Left ventricle myocardium superior (tissue), 1 donor: Measurements from ENCODE around the gene LRIG2. TPM values are rescaled to one million over a fixed set of nuclear protein-coding genes. Genes with fewer than 3 reads are reported as not detected.
A peak's percentile ranks its signal among the peaks of the same experiment; 100 is the strongest.
"Not testable (repeated sequence)": the region's sequence is repeated elsewhere in the genome, so short reads cannot be mapped to it uniquely, and the experiment has no call there.

Source experiments
- ATAC-seq: fragments of 200-7000 bp; cut with Tn5 transposase; one replicate; pipeline ENCODE4 v1.9.1; 2020; ENCODE audit warnings: mild to moderate bottlenecking, moderate library complexity
- DNase-seq: peaks from one replicate; pipeline ENCODE4 v3.0.0-alpha.2; 2020
- intact Hi-C: fragments of 100-400 bp; cut with micrococcal nuclease; formaldehyde crosslinking; loops from one replicate; pipeline ENCODE4 v1.11.0; 2022
- long read RNA-seq: library from polyadenylated mRNA; unstranded; transcript quantifications from one replicate; pipeline ENCODE4 v2.0.0, GENCODE V29; 2021
- total RNA-seq: library from RNA; stranded (reverse); fragmentation: NEBNext Ultra II Directional; extraction: Animal tissue kit (Norgen Biotek cat#: 25700); gene quantifications from one replicate; pipeline ENCODE4 v1.2.1, GENCODE V29; 2021
- donor health status: DM: no; HTN: yes; CAD: no; lungs with severe emphysema.

The LRIG2 gene
- 7.7 TPM for total RNA-seq
- long read RNA-seq, full-length matches to known transcripts = 10 of 20 reads
- long read RNA-seq, partial matches to known transcripts = 3 of 20 reads
- long read RNA-seq, other reads (novel, unspliced or antisense) = 7 of 20 reads

GRCh38 chr1:113072757-113073478, at the start of gene LRIG2:
Gene LRIG2 (plus strand): TSS chr1:113073198. CDS start chr1:113073407, 209 bp downstream.
- intact Hi-C loops = no loop called here
- DNase-seq (peak; percentile 99), ATAC-seq (peak; percentile 99)

GRCh38 chr1:113023316-113023715, 49.7 kb upstream of the LRIG2 start:
- DNase-seq, intact Hi-C loops, ATAC-seq: not testable (repeated sequence)

- ATAC-seq = peak; percentile 55
- DNase-seq = no peak
- intact Hi-C loops = no loop called here
Observed at GRCh38 chr1:113027007-113027406, 46.0 kb upstream of the LRIG2 start.

GRCh38 chr1:113027449-113027848, 45.5 kb upstream of the LRIG2 start:
- ATAC-seq = no peak
- intact Hi-C loops = no loop called here

GRCh38 chr1:113029822-113030221, 43.2 kb upstream of the LRIG2 start:
- ATAC-seq (peak; percentile 77), DNase-seq (no peak)
- intact Hi-C loops = no loop called here

More at GRCh38 chr1:113027449-113027848, 45.5 kb upstream of the LRIG2 start:
- no peak for DNase-seq

GRCh38 chr1:113031171-113031933, 41.6 kb upstream of the LRIG2 start:
- DNase-seq (no peak), ATAC-seq (no peak)
- intact Hi-C loops = no loop called here

GRCh38 chr1:113035086-113035485, 37.9 kb upstream of the LRIG2 start:
- DNase-seq (no peak), ATAC-seq (no peak)
- intact Hi-C loops = no loop called here

- no peak for ATAC-seq
- no peak for DNase-seq
- intact Hi-C loops = no loop called here
Observed at GRCh38 chr1:113036639-113037321, 36.2 kb upstream of the LRIG2 start.

GRCh38 chr1:113040041-113040440, 33.0 kb upstream of the LRIG2 start:
- no peak for ATAC-seq
- no peak for DNase-seq
- intact Hi-C loops = loop anchor here (5.0 kb wide), 1 partner anchor 158 kb away; no protein-coding TSS in a partner anchor

- intact Hi-C loops = loop anchor here (5.0 kb wide), 1 partner anchor 159 kb away; no protein-coding TSS in a partner anchor
- no peak for DNase-seq
- ATAC-seq = no peak
Observed at GRCh38 chr1:113040718-113041412, 32.1 kb upstream of the LRIG2 start.

- no peak for DNase-seq
- ATAC-seq = no peak
- intact Hi-C loops = loop anchor here (5.0 kb wide), 1 partner anchor 159 kb away; no protein-coding TSS in a partner anchor
Observed at GRCh38 chr1:113041569-113042284, 31.3 kb upstream of the LRIG2 start.

- intact Hi-C loops = loop anchor here (5.0 kb wide), 1 partner anchor 160 kb away; no protein-coding TSS in a partner anchor
- ATAC-seq (peak; percentile 94), DNase-seq (peak; percentile 74)
Observed at GRCh38 chr1:113042285-113043143, 30.5 kb upstream of the LRIG2 start.

- DNase-seq, ATAC-seq: not testable (repeated sequence)
- intact Hi-C loops = loop anchor here (5.0 kb wide), 1 partner anchor 161 kb away; no protein-coding TSS in a partner anchor
Observed at GRCh38 chr1:113043144-113043488, 29.9 kb upstream of the LRIG2 start.

GRCh38 chr1:113046569-113046968, 26.4 kb upstream of the LRIG2 start:
- no peak for DNase-seq
- intact Hi-C loops = no loop called here
- ATAC-seq = no peak

GRCh38 chr1:113048064-113048463, 24.9 kb upstream of the LRIG2 start:
- no peak for DNase-seq
- ATAC-seq = no peak
- intact Hi-C loops = no loop called here

GRCh38 chr1:113053344-113054126, 19.5 kb upstream of the LRIG2 start:
- ATAC-seq (no peak), DNase-seq (no peak)
- intact Hi-C loops = no loop called here

- no peak for DNase-seq
- intact Hi-C loops = no loop called here
- ATAC-seq = no peak
Observed at GRCh38 chr1:113055570-113055969, 17.4 kb upstream of the LRIG2 start.
